Gastrocnemius medialis (tissue), 4 donors: ENCODE measurements around the gene CMKLR1.

Experiments
- POLR2A ChIP-seq, 2 donors: fragments of 450-650 bp; IDR thresholded peaks; one replicate each; pipeline ENCODE4 v1.6.1; 2017; ENCODE audit warnings: antibody characterized with exemption in 2 of 2, mild to moderate bottlenecking in 2 of 2, moderate library complexity in 2 of 2
- TF ChIP-seq, protein P1 (sequence below), 5 experiments: fragments of 450-650 bp in 3 of 5; fragments of 200-600 bp in 2 of 5; sonication (generic) in 2 of 5; IDR thresholded peaks in 4 of 5; conservative IDR thresholded peaks in 1 of 5; 1 replicate in 4 of 5; 2 replicates in 1 of 5; pipeline ENCODE4 v1.5.1; 2016 to 2019; ENCODE audit warnings: antibody characterized with exemption in 5 of 5, mild to moderate bottlenecking in 3 of 5, moderate library complexity in 3 of 5

DNA sequence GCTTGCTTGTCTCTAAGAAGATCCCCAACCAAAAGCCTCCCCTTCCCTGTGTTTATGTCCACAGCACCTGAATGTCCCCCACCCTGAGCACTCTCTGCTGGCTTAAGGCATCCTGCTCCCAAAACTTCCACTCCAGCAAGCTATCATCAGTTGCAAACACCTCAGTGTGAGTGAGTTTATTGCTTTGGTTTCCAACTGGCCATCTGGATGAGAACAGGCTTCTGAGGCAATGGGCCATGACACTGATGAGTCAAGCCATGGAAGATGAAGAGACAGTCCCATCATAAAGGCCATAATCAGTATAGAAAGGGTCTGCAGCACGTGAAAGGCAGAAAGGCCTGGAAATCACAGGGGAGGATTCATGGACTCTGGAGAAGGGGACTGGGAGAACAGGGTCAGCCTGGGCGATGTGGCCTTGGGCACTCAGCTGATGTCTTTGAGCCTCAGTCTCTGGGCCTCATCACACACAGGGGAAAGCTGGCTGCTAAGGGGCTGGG is 12.8 kb downstream of the CMKLR1 start:
- TF ChIP-seq, protein P1, sequence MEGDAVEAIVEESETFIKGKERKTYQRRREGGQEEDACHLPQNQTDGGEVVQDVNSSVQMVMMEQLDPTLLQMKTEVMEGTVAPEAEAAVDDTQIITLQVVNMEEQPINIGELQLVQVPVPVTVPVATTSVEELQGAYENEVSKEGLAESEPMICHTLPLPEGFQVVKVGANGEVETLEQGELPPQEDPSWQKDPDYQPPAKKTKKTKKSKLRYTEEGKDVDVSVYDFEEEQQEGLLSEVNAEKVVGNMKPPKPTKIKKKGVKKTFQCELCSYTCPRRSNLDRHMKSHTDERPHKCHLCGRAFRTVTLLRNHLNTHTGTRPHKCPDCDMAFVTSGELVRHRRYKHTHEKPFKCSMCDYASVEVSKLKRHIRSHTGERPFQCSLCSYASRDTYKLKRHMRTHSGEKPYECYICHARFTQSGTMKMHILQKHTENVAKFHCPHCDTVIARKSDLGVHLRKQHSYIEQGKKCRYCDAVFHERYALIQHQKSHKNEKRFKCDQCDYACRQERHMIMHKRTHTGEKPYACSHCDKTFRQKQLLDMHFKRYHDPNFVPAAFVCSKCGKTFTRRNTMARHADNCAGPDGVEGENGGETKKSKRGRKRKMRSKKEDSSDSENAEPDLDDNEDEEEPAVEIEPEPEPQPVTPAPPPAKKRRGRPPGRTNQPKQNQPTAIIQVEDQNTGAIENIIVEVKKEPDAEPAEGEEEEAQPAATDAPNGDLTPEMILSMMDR (IDR thresholded peaks at IDR 0.05 in 4 of 5, conservative IDR thresholded peaks at IDR 0.05 in 1 of 5): no peak
- TF ChIP-seq POLR2A (IDR thresholded peaks at IDR 0.05): no peak
